T-helper 1 cell treated with Interleukin-12 subunit alpha and Interleukin-12 subunit beta and Interleukin-4 antibody, amounts not matched to agents 30 μg/mL and 1 μg/mL, for 36 hours (primary cell): ENCODE results near the gene ARID1B.
A peak's percentile ranks its signal among the peaks of the same experiment; 100 is the strongest.

Experiments used
- H3K27ac Mint-ChIP-seq: one replicate; pipeline ENCODE4 v1.8.0; 2021; ENCODE audit warnings: mild to moderate bottlenecking, mixed read lengths
- H3K27me3 Mint-ChIP-seq: one replicate; pipeline ENCODE4 v1.8.0; 2021; ENCODE audit warnings: low read depth, mixed read lengths
- H3K36me3 Mint-ChIP-seq: one replicate; pipeline ENCODE4 v1.8.0; 2021; ENCODE audit warnings: low read depth, mixed read lengths
- H3K4me1 Mint-ChIP-seq: one replicate; pipeline ENCODE4 v1.8.0; 2021; ENCODE audit warnings: low read depth, mixed read lengths
- H3K4me3 Mint-ChIP-seq: one replicate; pipeline ENCODE4 v1.8.0; 2021; ENCODE audit warnings: mild to moderate bottlenecking, moderate library complexity, mixed read lengths
- H3K9me3 Mint-ChIP-seq: one replicate; pipeline ENCODE4 v1.8.0; 2021; ENCODE audit warnings: mixed read lengths

ARID1B gene

GRCh38 chr6:157210954-157211353 lies 433.8 kb downstream of the ARID1B start:
- Mint-ChIP-seq H3K4me3 (no peak overlapping the region), H3K36me3 (peaks cover 19% of the 10 kb centered on the region)

GRCh38 chr6:157211603-157212455 lies 434.7 kb downstream of the ARID1B start:
- Mint-ChIP-seq H3K4me3 (no peak overlapping the region), H3K27me3 (no peaks in the 10 kb centered on the region)

More at GRCh38 chr6:157210954-157211353, 433.8 kb downstream of the ARID1B start:
- Mint-ChIP-seq H3K27me3 (no peaks in the 10 kb centered on the region), H3K4me1 (no peaks in the 10 kb centered on the region), H3K27ac (no peak overlapping the region), H3K9me3 (no peaks in the 10 kb centered on the region)

GRCh38 chr6:157213426-157213825 lies 436.2 kb downstream of the ARID1B start:
- H3K27ac Mint-ChIP-seq = no peak overlapping the region
- peaks cover 7% of the 10 kb centered on the region for H3K36me3 Mint-ChIP-seq
- H3K27me3 Mint-ChIP-seq = no peaks in the 10 kb centered on the region
- H3K4me1 Mint-ChIP-seq = peaks cover 3% of the 10 kb centered on the region
- no peak overlapping the region for H3K4me3 Mint-ChIP-seq
- no peaks in the 10 kb centered on the region for H3K9me3 Mint-ChIP-seq

More at GRCh38 chr6:157211603-157212455, 434.7 kb downstream of the ARID1B start:
- no peaks in the 10 kb centered on the region for H3K9me3 Mint-ChIP-seq
- peaks cover 15% of the 10 kb centered on the region for H3K36me3 Mint-ChIP-seq
- H3K4me1 Mint-ChIP-seq = peaks cover 3% of the 10 kb centered on the region
- H3K27ac Mint-ChIP-seq = no peak overlapping the region

GRCh38 chr6:157213907-157214565 lies 436.9 kb downstream of the ARID1B start:
- Mint-ChIP-seq H3K9me3 (no peaks in the 10 kb centered on the region), H3K27me3 (no peaks in the 10 kb centered on the region), H3K36me3 (peaks cover 7% of the 10 kb centered on the region), H3K4me3 (no peak overlapping the region), H3K27ac (no peak overlapping the region), H3K4me1 (peaks cover 3% of the 10 kb centered on the region)

DNA sequence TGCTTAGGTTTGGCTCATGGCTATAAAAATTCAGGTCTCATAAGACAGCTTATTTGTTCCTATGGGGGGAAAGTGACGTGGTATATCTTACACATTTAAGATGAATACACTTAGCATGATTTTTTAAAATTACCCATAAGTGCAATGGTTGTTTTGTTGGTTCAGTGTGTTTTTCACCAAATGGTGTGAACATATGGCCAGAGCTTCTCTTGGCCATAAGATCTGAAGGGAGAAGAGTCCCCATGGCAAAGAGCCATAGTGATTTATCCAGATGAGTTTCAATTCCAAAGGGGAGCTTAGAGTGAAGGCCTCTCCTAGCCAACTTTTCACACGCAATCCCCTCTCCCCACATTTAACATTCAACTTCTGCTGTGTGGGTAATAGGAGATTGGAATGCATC lies 438.5 kb downstream of the ARID1B start:
- H3K9me3 Mint-ChIP-seq = no peaks in the 10 kb centered on the region
- H3K4me1 Mint-ChIP-seq = peaks cover 4% of the 10 kb centered on the region
- peaks cover 1% of the 10 kb centered on the region for H3K36me3 Mint-ChIP-seq
- H3K27ac Mint-ChIP-seq = no peak overlapping the region
- H3K4me3 Mint-ChIP-seq = no peak overlapping the region
- H3K27me3 Mint-ChIP-seq = no peaks in the 10 kb centered on the region

DNA sequence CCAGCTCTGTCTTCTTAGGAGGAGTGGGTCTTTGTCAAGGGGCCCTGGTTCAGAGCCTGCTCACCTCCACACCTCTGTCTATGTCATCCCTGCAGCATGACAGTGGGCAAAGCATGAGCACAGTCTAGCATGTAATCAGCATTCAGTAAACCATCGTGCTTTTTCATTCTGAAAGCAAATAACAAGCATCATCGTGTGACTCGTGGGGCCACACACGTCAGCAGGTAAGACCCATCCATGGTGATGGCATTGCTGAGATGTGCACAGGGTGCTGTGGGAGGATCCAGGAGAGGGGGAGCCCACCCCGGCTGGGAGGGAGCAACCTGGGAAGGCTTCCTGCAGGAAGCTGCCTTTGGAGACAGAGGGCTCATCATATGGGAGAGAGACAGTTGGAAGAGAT lies 439.4 kb downstream of the ARID1B start:
- Mint-ChIP-seq H3K4me3 (no peak overlapping the region), H3K9me3 (no peaks in the 10 kb centered on the region), H3K27me3 (no peaks in the 10 kb centered on the region), H3K27ac (peak overlapping the region; percentile 63), H3K36me3 (peaks cover 1% of the 10 kb centered on the region), H3K4me1 (peaks cover 12% of the 10 kb centered on the region)

GRCh38 chr6:157217198-157217893 lies 440.2 kb downstream of the ARID1B start:
- Mint-ChIP-seq H3K36me3 (peaks cover 1% of the 10 kb centered on the region), H3K27ac (no peak overlapping the region), H3K4me3 (no peak overlapping the region), H3K9me3 (no peaks in the 10 kb centered on the region), H3K4me1 (peaks cover 13% of the 10 kb centered on the region), H3K27me3 (no peaks in the 10 kb centered on the region)

- peaks cover 19% of the 10 kb centered on the region for H3K4me1 Mint-ChIP-seq
Measured at GRCh38 chr6:157217894-157218370, 440.8 kb downstream of the ARID1B start.

GRCh38 chr6:157218371-157219198 lies 441.4 kb downstream of the ARID1B start:
- no peak overlapping the region for H3K27ac Mint-ChIP-seq
- H3K4me1 Mint-ChIP-seq = peaks cover 23% of the 10 kb centered on the region
- peaks cover 1% of the 10 kb centered on the region for H3K36me3 Mint-ChIP-seq
- no peaks in the 10 kb centered on the region for H3K9me3 Mint-ChIP-seq
- peaks cover 4% of the 10 kb centered on the region for H3K27me3 Mint-ChIP-seq
- no peak overlapping the region for H3K4me3 Mint-ChIP-seq

More at GRCh38 chr6:157217894-157218370, 440.8 kb downstream of the ARID1B start:
- Mint-ChIP-seq H3K27ac (no peak overlapping the region), H3K9me3 (no peaks in the 10 kb centered on the region), H3K4me3 (no peak overlapping the region), H3K36me3 (peaks cover 1% of the 10 kb centered on the region), H3K27me3 (peaks cover 3% of the 10 kb centered on the region)

DNA sequence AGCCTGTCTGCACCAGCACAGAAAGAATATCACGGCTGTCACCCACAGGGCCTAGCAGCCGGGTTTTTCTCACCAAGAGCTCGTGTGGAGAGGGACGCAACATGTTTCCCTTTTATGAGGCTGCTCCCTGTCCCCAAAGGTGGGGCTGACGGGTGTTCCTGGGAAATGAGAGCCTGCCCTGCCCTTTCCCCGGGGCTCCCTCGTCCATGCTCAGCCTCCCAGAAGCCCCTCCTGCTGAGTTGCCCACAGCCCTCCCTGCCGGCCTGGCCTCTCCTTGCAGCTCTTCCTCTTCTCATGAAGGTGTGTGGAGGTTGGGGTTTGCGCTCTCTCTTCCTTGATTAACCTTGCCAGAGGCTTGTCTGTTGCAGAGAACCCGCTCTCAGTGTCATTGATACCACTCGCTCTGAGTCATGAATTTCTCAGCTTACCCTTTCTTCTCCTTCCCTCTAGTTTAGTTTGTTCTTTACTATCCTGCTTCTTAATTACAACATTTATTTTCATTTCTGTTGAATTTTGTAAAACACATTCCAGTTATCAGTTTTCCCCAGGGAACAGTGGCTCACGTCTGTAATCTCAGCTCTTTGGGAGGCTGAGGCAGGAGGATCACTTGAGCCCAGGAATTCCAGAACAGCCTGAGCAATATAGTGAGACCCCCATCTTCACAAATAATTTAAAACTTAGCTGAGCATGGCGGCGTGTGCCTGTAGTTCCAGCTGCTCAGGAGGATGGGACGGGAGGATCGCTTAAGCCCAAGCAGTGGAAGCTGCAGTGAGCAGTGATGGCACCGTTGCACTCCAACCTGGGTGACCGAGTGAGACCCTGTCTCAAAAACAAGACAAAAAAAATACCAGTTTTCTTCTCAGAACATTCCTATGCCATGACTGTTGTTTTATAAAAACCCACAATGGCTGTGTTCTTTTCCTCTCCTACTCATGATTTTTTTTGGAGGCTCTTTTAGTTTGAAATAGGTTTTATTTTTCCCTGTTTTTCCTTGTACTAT lies 442.3 kb downstream of the ARID1B start:
- Mint-ChIP-seq H3K4me3 (no peak overlapping the region), H3K9me3 (no peaks in the 10 kb centered on the region), H3K27me3 (peaks cover 4% of the 10 kb centered on the region), H3K4me1 (peaks cover 25% of the 10 kb centered on the region), H3K36me3 (peaks cover 1% of the 10 kb centered on the region), H3K27ac (no peak overlapping the region)

DNA sequence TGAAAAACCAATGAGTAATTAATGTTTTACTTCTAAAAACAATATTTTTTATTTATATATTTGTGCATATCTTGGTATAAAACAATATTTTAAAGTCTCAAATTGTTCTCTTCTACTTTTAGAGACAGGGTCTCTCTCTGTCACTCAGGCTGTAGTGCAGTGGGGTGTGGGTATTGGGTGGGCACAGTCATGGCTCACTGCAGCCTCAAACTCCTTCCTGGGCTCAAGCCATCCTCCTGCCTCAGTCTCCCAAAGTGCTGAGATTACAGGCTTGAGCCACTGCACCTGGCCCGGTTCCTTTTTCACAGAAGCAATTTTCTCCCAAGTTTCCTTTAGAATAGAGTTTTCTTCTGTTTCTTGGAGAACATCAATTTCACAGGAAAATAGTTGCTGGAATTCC lies 443.3 kb downstream of the ARID1B start:
- Mint-ChIP-seq H3K4me3 (peak overlapping the region; percentile 69), H3K9me3 (no peaks in the 10 kb centered on the region), H3K36me3 (peaks cover 1% of the 10 kb centered on the region), H3K4me1 (peaks cover 25% of the 10 kb centered on the region), H3K27me3 (peaks cover 4% of the 10 kb centered on the region), H3K27ac (no peak overlapping the region)

DNA sequence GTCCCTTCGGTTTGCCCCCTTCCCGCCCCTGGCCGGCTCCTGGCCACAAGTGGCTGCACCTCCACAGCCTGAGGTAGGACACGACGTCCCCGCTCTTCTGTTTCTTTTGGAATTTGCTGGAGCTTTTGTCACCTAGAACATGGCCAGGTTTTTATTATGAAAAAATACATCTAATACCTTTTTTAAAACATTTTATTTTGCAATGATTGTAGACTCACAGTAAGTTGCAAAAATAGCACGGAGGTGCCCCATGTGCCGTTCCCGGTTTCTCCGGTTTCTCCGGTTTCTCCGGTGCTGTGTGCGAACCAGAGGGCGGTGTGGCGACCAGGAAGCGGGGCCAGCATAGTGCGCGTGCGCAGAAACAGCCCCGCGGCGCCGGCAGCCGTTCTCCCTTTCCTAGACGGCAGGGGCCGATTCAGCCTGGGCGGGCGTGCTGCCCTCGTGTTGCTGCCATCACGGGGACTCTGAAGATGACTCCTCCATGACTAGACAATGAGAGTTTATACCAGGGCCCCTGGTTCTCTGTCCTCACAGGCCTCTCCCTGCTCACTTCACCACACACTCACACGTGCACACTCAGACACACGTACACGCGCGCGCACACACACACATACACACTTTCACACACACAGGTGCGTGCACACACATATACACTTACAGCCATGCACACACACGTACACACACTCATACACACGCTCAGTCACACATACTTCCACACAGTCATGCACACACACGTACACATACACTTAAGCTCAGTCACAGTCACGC lies 444.1 kb downstream of the ARID1B start:
- peaks cover 4% of the 10 kb centered on the region for H3K27me3 Mint-ChIP-seq
- no peaks in the 10 kb centered on the region for H3K9me3 Mint-ChIP-seq
- H3K27ac Mint-ChIP-seq = peak overlapping the region; percentile 71
- H3K4me3 Mint-ChIP-seq = peak overlapping the region; percentile 69
- peaks cover 25% of the 10 kb centered on the region for H3K4me1 Mint-ChIP-seq
- H3K36me3 Mint-ChIP-seq = peaks cover 1% of the 10 kb centered on the region
